Smooth muscle cell (in vitro differentiated cells): ENCODE data around the gene PER2. TPM values are rescaled to one million over a fixed set of nuclear protein-coding genes. Genes with fewer than 3 reads are reported as not detected.

Source experiments
- DNase-seq: peaks from one replicate; lab custom pipeline; 2025; ENCODE audit not compliant: unreplicated experiment; lab: John Stamatoyannopoulos, UW
- H2AFZ ChIP-seq: fragments of 200-600 bp; sonication (generic); 2 replicates; pipeline ENCODE4 v1.6.0; 2016; ENCODE audit warnings: antibody characterized with exemption, low read depth, mild to moderate bottlenecking
- H3F3A ChIP-seq: fragments of 200-600 bp; sonication (generic); 2 replicates; pipeline ENCODE4 v1.6.0; 2017; ENCODE audit warnings: antibody characterized with exemption, low read depth
- H3K27ac ChIP-seq: fragments of 200-600 bp; sonication (generic); 2 replicates; pipeline ENCODE4 v1.5.1; 2016; ENCODE audit warnings: low read depth, mild to moderate bottlenecking
- H3K27me3 ChIP-seq: fragments of 200-600 bp; sonication (generic); 2 replicates; pipeline ENCODE4 v1.6.1; 2016; ENCODE audit warnings: low read depth, mild to moderate bottlenecking
- H3K36me3 ChIP-seq: fragments of 200-600 bp; sonication (generic); 2 replicates; pipeline ENCODE4 v1.5.1; 2016; ENCODE audit warnings: low read depth
- H3K4me1 ChIP-seq: fragments of 200-600 bp; sonication (generic); 2 replicates; pipeline ENCODE4 v1.5.1; 2016; ENCODE audit warnings: low read depth
- H3K4me2 ChIP-seq: fragments of 200-600 bp; sonication (generic); 2 replicates; pipeline ENCODE4 v1.6.0; 2016; ENCODE audit warnings: mild to moderate bottlenecking
- H3K4me3 ChIP-seq: fragments of 200-600 bp; sonication (generic); 2 replicates; pipeline ENCODE4 v1.5.1; 2016; ENCODE audit warnings: mild to moderate bottlenecking
- H3K79me2 ChIP-seq: fragments of 200-600 bp; sonication (generic); 2 replicates; pipeline ENCODE4 v1.6.0; 2016; ENCODE audit warnings: low read depth, mild to moderate bottlenecking
- H3K9ac ChIP-seq: fragments of 200-600 bp; sonication (generic); 2 replicates; pipeline ENCODE4 v1.6.0; 2016; ENCODE audit warnings: low read depth
- H3K9me3 ChIP-seq: fragments of 200-600 bp; sonication (generic); replicated peaks from 2 replicates; pipeline ENCODE4 v1.5.1; 2016; ENCODE audit warnings: low read depth
- H4K20me1 ChIP-seq: fragments of 200-600 bp; sonication (generic); 2 replicates; pipeline ENCODE4 v1.6.0; 2016; ENCODE audit warnings: low read depth
- CTCF ChIP-seq: fragments of 200-600 bp; sonication (generic); IDR thresholded peaks from 2 replicates; pipeline ENCODE4 v1.5.1; 2017; ENCODE audit warnings: borderline replicate concordance, mild to moderate bottlenecking, antibody characterized with exemption; ENCODE audit not compliant: insufficient read depth, poor library complexity, severe bottlenecking
- WGBS: methylation state at CpG from one replicate; pipeline ENCODE4 v1.1.7; 2016; ENCODE audit warnings: low lambda C conversion rate; 5-methylcytosine and 5-hydroxymethylcytosine counted together
- polyA plus RNA-seq: library from polyadenylated mRNA; unstranded; fragments of >200 nt; fragmentation: Nextera tagmentation; extraction: Ambion mirVana; gene quantifications from 2 replicates; pipeline ENCODE4 v1.2.1, GENCODE V29; 2016
- total RNA-seq: library from RNA; depleted of rRNA; stranded (reverse); fragments of >200 nt; gene quantifications from 2 replicates; pipeline ENCODE4 v1.2.3, GENCODE V29; 2014

The PER2 gene
- total and polyA plus RNA-seq, 2 experiments from 2014 or later = 3.5 to 9.7 TPM

DNA sequence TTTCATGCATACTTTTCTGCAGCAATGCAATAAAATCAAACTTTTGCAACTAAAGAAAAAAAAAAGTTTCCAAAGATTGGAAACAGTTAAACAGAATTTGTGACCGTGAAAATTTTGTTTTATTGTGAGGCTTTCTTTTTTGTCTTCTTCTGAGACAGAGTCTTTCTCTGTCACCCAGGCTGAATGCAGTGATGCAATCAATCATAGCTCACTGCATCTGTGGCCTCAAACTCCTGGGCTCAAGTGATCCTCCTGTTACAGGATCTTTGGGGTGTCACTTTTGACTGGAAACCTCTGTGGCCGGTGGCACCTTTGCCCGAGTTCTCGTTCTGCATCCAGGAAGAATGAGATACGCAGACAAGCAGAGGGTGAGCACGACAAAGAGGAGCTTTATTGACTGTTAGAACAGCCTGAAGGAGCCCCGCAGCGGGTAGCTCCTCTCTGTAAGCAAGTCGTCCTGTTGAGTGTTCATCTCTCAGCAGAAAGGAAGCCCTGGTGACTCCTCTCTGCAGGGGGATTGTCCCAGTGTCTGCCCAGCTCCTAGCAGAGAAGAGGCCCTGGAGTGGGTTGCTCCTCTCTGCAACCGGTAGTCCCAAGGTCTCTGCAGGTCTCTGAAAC lies 68.0 kb downstream of the PER2 start:
- WGBS = 89% methylated on average over 10 of the region's 10 CpGs
- Histone ChIP-seq H3K36me3 (no peaks in the 10 kb centered on the region), H3K9me3 (no peaks in the 10 kb centered on the region), H3K4me3 (no peak overlapping the region), H3K4me2 (no peak overlapping the region), H3K27me3 (no peaks in the 10 kb centered on the region), H3K4me1 (no peaks in the 10 kb centered on the region), H3K9ac (no peak overlapping the region), H3K79me2 (no peaks in the 10 kb centered on the region), H3F3A (no peaks in the 10 kb centered on the region), H4K20me1 (no peaks in the 10 kb centered on the region), H3K27ac (no peak overlapping the region), H2AFZ (no peak overlapping the region)
- TF ChIP-seq CTCF = no peak
- no peak for DNase-seq

- Histone ChIP-seq H3K9me3 (no peaks in the 10 kb centered on the region), H3K36me3 (no peaks in the 10 kb centered on the region), H3K4me2 (no peak overlapping the region), H4K20me1 (no peaks in the 10 kb centered on the region), H3K27me3 (peaks cover 4% of the 10 kb centered on the region), H3K4me1 (no peaks in the 10 kb centered on the region), H2AFZ (no peak overlapping the region), H3F3A (no peaks in the 10 kb centered on the region), H3K79me2 (no peaks in the 10 kb centered on the region), H3K9ac (no peak overlapping the region), H3K4me3 (no peak overlapping the region), H3K27ac (no peak overlapping the region)
- no peak for DNase-seq
- no peak for TF ChIP-seq CTCF
- WGBS = 97% methylated on average over 2 of the region's 2 CpGs
Measured at GRCh38 chr2:238216651-238217184, 71.7 kb downstream of the PER2 start.

DNA sequence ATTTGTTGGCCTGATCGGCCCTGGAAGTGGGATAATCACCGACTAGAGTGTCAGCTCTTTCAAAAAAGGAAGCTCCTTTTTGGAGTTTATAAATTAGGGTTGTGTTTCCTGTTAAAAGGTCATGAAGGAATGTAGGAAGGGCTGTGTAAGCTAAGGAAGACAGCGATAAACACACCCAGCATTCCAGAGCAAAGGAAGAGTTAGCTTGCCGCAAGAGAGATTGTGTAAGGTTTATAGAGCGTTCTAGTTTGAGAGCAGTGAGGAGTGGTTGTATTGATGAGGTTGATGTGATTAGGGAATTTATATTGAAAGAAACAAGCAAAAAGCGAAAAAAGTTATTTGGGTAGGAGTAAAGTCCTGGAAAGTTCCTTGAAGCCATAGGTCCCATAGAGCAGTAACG lies 81.4 kb downstream of the PER2 start:
- no peak overlapping the region for H3K4me3 ChIP-seq
- H3K9me3 ChIP-seq = no peaks in the 10 kb centered on the region
- H3K4me2 ChIP-seq = no peak overlapping the region
- H3K27me3 ChIP-seq = peaks cover 29% of the 10 kb centered on the region
- H3K27ac ChIP-seq = no peak overlapping the region
- H4K20me1 ChIP-seq = peaks cover 9% of the 10 kb centered on the region
- H3K9ac ChIP-seq = no peak overlapping the region
- H3K4me1 ChIP-seq = peaks cover 3% of the 10 kb centered on the region
- no peak for DNase-seq
- no peaks in the 10 kb centered on the region for H3F3A ChIP-seq
- 85% methylated on average over 7 of the region's 7 CpGs for WGBS
- TF ChIP-seq CTCF = no peak
- H3K36me3 ChIP-seq = no peaks in the 10 kb centered on the region
- peaks cover 11% of the 10 kb centered on the region for H3K79me2 ChIP-seq
- H2AFZ ChIP-seq = no peak overlapping the region
